BLaER1 treated with 17β-estradiol and CSF1 and Interleukin-3, amounts not matched to agents 10 nM and 100 nM (cell line): ENCODE measurements around the gene ADD3.

ENCODE experiments used
- H3K27ac ChIP-seq, 11 experiments: shearing (Covaris generic); formaldehyde crosslinking; 2 replicates each; pipeline ENCODE4 v1.8.1; 2022
- H3K27me3 ChIP-seq, 11 experiments: shearing (Covaris generic); formaldehyde crosslinking; 2 replicates each; pipeline ENCODE4 v1.8.1; 2022
- H3K36me3 ChIP-seq, 11 experiments: shearing (Covaris generic); formaldehyde crosslinking; 2 replicates each; pipeline ENCODE4 v1.8.1; 2022
- H3K4me1 ChIP-seq, 10 experiments: shearing (Covaris generic); formaldehyde crosslinking; 2 replicates each; pipeline ENCODE4 v1.8.1; 2022
- H3K4me2 ChIP-seq, 11 experiments: shearing (Covaris generic); formaldehyde crosslinking; 2 replicates each; pipeline ENCODE4 v1.8.1; 2022
- H3K4me3 ChIP-seq, 10 experiments: shearing (Covaris generic); formaldehyde crosslinking; 2 replicates each; pipeline ENCODE4 v1.8.1; 2022
- H3K9ac ChIP-seq, 11 experiments: shearing (Covaris generic); formaldehyde crosslinking; 2 replicates each; pipeline ENCODE4 v1.8.1; 2022
- H3K9me3 ChIP-seq, 11 experiments: shearing (Covaris generic); formaldehyde crosslinking; replicated peaks in 1 of 11; 2 replicates each; pipeline ENCODE4 v1.8.1; 2022
- H4K20me1 ChIP-seq, 11 experiments: shearing (Covaris generic); formaldehyde crosslinking; 2 replicates each; pipeline ENCODE4 v1.8.1; 2022
- Cebpa-rat ChIP-seq, 11 experiments: shearing (Covaris generic); IDR thresholded peaks; 2 replicates each; pipeline ENCODE4 v1.8.1; 2022

ADD3 gene

DNA sequence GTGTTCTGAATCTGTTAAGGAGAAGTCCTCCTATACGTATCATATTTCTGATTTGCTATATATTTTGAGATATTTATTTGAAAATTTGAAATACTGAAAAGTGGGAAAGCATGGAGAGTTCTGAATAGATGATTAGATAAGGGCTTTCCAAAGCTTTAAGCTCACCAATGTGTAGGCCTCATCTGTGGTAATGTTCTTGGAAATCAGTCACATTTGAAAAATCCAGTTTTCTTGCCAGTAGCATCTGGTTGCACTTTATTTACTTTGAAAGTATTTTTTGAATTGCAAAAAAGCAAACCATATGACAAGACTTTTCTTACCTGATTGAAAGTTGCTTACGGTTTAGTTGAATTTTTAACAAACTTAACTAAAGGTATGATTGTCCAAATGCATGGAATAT, 21.7 kb downstream of the ADD3 start:
- peaks cover 10 to 35% (median 16%) of the 10 kb centered on the region in 10 experiments for H3K4me1 ChIP-seq
- no peak overlapping the region for H3K4me3 ChIP-seq
- no peaks in the 10 kb centered on the region for H3K9me3 ChIP-seq
- H4K20me1 ChIP-seq = peaks cover 0 to 64% (median 8%) of the 10 kb centered on the region in 11 experiments; a peak in 11 of 22 replicates
- H3K27ac ChIP-seq = no peak overlapping the region
- no peak overlapping the region for H3K4me2 ChIP-seq
- TF ChIP-seq Cebpa-rat (IDR thresholded peaks at IDR 0.05) = no peak
- H3K27me3 ChIP-seq = no peaks in the 10 kb centered on the region
- no peak overlapping the region for H3K9ac ChIP-seq
- peaks cover 0 to 18% (median 0%) of the 10 kb centered on the region in 11 experiments; a peak in 6 of 22 replicates for H3K36me3 ChIP-seq

DNA sequence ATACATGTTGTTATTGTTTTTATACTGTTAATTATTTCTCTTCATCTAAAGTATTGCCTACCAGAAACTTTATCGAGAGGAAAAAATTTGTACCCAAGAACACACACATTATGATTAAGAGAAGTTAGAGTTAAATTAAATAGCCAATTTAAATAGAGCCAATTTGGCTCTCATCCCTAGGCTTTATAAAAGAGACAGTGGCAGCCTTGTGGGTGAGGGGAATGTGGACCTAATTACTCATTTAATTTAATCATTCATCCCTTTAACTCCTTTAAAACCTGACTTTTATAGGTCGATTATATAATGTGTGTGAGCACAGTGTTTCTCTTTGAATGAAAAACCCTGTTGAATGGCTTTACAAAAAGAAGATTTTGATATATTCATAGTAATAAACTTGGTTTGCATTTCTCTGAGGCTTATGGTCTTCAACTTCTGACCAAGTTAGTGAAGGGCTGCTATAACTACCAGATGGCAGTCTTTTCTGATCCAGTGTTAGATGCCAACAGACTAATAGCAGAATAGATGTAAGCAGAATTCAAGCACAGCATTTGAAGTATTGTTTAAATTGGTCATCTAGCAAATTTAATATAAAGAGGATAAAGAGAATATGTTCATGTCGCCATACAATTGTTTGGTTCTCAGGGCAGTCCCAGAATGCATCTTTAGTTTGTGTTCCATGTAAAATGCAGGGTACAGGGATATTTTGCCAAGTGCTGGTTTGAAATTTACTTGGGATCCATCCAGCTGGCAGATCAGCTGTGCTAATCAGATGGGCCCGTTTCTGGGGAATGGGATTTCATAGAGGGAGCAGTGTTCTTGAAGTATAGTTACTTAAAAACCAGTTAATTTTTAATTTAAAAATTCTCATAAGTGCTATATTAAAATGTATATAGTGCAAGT, 25.3 kb downstream of the ADD3 start:
- Histone ChIP-seq H3K27me3 (no peaks in the 10 kb centered on the region), H3K9ac (no peak overlapping the region; a peak in 1 of 22 replicates), H3K4me2 (peak overlapping the region in 8 of 11 experiments; percentile 7 to 48 (median 30); a peak in 11 of 22 replicates), H3K9me3 (no peaks in the 10 kb centered on the region), H3K4me1 (peaks cover 30 to 70% (median 46%) of the 10 kb centered on the region in 10 experiments), H3K27ac (no peak overlapping the region), H4K20me1 (peaks cover 0 to 62% (median 8%) of the 10 kb centered on the region in 11 experiments; a peak in 11 of 22 replicates), H3K4me3 (no peak overlapping the region), H3K36me3 (peaks cover 0 to 23% (median 0%) of the 10 kb centered on the region in 11 experiments; a peak in 6 of 22 replicates)
- TF ChIP-seq Cebpa-rat (IDR thresholded peaks at IDR 0.05) = no peak

DNA sequence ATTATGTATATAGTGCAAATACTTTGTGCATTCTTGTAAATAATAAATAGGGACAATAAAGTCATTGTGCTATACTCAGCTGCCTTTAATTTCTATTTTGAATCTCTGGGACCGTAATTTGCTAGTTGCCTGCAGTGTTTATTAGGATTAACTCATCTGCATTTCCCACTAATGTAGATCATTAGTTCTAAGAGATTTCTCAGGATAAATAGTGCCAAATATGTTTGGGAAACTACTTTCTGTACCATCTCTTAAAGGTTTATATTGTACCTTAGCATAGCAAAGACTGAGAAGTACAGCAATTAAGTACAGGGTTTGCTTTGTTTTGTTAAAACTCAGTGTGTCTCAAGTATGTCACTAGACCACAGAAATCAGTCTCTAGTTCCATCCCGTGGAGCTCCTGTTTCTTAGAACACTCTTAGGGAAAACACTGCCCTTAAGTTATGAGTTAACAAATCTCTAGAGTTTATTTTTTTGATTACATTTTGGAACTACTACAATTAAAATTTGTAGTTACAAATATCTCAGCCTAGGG, 26.0 kb downstream of the ADD3 start:
- Histone ChIP-seq H3K27me3 (no peaks in the 10 kb centered on the region), H3K4me2 (peak overlapping the region in 4 of 11 experiments; percentile 13 to 48 (median 23); a peak in 5 of 22 replicates), H3K27ac (no peak overlapping the region; a peak in 1 of 22 replicates), H3K4me1 (peaks cover 31 to 74% (median 47%) of the 10 kb centered on the region in 10 experiments), H4K20me1 (peaks cover 0 to 57% (median 8%) of the 10 kb centered on the region in 11 experiments; a peak in 11 of 22 replicates), H3K9me3 (no peaks in the 10 kb centered on the region), H3K4me3 (no peak overlapping the region), H3K9ac (no peak overlapping the region), H3K36me3 (peaks cover 0 to 23% (median 0%) of the 10 kb centered on the region in 11 experiments; a peak in 6 of 22 replicates)
- TF ChIP-seq Cebpa-rat (IDR thresholded peaks at IDR 0.05) = no peak

DNA sequence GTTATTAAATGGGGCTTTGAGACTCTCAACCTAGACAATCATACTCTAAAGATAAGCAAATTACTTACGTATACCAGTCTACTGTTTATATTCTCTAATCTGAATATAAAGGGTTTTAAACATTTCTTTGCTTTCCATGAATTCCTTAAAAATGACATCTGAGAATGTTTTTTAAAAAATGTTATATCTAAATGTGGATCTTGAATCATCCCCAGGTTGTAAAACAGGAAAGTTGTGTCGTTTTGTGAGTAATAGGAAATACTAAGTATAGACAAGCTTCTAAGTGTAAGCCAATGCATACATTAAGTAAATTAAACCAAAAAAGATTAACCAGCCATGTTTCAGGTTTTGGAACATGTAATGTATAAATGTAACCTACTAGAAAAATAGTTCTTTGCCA, 26.8 kb downstream of the ADD3 start:
- no peak for TF ChIP-seq Cebpa-rat (IDR thresholded peaks at IDR 0.05)
- no peaks in the 10 kb centered on the region for H3K27me3 ChIP-seq
- no peak overlapping the region for H3K27ac ChIP-seq
- H3K4me1 ChIP-seq = peaks cover 31 to 82% (median 47%) of the 10 kb centered on the region in 10 experiments
- H3K9ac ChIP-seq = no peak overlapping the region
- H3K4me2 ChIP-seq = peak overlapping the region in 8 of 11 experiments; percentile 21 to 89 (median 58); a peak in 12 of 22 replicates
- H3K4me3 ChIP-seq = no peak overlapping the region
- no peaks in the 10 kb centered on the region for H3K9me3 ChIP-seq
- peaks cover 0 to 21% (median 0%) of the 10 kb centered on the region in 11 experiments; a peak in 6 of 22 replicates for H3K36me3 ChIP-seq
- peaks cover 0 to 57% (median 8%) of the 10 kb centered on the region in 11 experiments; a peak in 12 of 22 replicates for H4K20me1 ChIP-seq

GRCh38 chr10:110035070-110035921, 27.5 kb downstream of the ADD3 start:
- Histone ChIP-seq H3K9me3 (no peaks in the 10 kb centered on the region), H3K4me3 (no peak overlapping the region), H3K36me3 (peaks cover 0 to 19% (median 0%) of the 10 kb centered on the region in 11 experiments; a peak in 6 of 22 replicates), H3K27me3 (no peaks in the 10 kb centered on the region), H3K4me2 (peak overlapping the region in 10 of 11 experiments; percentile 19 to 89 (median 58); a peak in 14 of 22 replicates), H4K20me1 (peaks cover 0 to 63% (median 14%) of the 10 kb centered on the region in 11 experiments; a peak in 12 of 22 replicates), H3K27ac (0 out of 22 replicates have a peak overlapping the region, but pooled peaks of 1 of the 11 experiments have one; percentile 18), H3K9ac (no peak overlapping the region), H3K4me1 (peaks cover 31 to 86% (median 47%) of the 10 kb centered on the region in 10 experiments)
- no peak for TF ChIP-seq Cebpa-rat (IDR thresholded peaks at IDR 0.05)

DNA sequence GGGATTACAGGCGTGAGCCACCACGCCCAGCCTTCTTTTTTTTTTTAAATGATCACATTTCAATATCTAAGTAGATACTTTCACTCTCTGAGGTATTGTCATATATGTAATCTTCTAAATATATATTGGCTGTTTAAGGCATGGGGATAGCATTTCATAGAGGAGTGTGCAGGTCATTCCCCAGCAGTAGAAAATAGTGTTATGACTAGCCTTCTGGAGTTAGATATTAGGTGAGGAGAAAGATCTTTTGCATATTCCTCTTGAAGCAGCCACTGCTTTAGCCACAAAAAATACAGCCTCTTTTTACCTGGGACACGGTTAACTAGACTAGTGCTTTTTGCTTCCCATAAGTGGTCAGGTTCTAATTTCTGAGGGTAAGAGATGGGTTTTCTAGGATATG, 28.9 kb downstream of the ADD3 start:
- peaks cover 0 to 8% (median 0%) of the 10 kb centered on the region in 11 experiments; a peak in 1 of 22 replicates for H3K36me3 ChIP-seq
- H3K4me1 ChIP-seq = peaks cover 31 to 77% (median 46%) of the 10 kb centered on the region in 10 experiments
- H3K27me3 ChIP-seq = no peaks in the 10 kb centered on the region
- 0 out of 20 replicates have a peak overlapping the region, but pooled peaks of 1 of the 10 experiments have one; percentile 14 for H3K4me3 ChIP-seq
- peak overlapping the region in 8 of 11 experiments; percentile 17 to 66 (median 42); a peak in 9 of 22 replicates for H3K9ac ChIP-seq
- H3K27ac ChIP-seq = peak overlapping the region in 9 of 11 experiments; percentile 10 to 59 (median 44); a peak in 14 of 22 replicates
- H3K9me3 ChIP-seq = no peaks in the 10 kb centered on the region
- no peak for TF ChIP-seq Cebpa-rat (IDR thresholded peaks at IDR 0.05)
- peak overlapping the region; percentile 51 to 89 (median 70) for H3K4me2 ChIP-seq
- peaks cover 0 to 57% (median 14%) of the 10 kb centered on the region in 11 experiments; a peak in 12 of 22 replicates for H4K20me1 ChIP-seq

DNA sequence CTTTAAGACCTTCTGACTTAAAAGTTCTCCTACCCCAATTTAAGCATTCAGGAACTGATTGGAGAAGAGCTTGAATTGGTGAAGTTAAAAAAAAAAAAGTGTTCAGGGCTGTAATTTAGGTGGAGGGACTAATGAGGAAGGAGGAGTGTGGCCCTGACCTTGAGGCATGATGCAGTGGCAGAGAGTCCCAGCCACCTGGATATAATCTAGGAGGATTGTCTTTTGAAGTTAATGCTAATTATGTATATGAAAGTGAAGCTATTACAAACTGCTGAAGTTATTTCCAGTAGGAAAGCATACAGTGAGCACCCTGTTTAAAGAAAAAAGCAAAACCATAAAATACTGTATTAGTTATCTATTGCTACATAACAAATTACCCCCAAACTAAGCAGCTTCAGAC, 31.5 kb downstream of the ADD3 start:
- peaks cover 21 to 53% (median 32%) of the 10 kb centered on the region in 10 experiments for H3K4me1 ChIP-seq
- TF ChIP-seq Cebpa-rat (IDR thresholded peaks at IDR 0.05) = no peak
- peaks cover 0 to 19% (median 0%) of the 10 kb centered on the region in 11 experiments; a peak in 3 of 22 replicates for H3K36me3 ChIP-seq
- 0 out of 22 replicates have a peak overlapping the region, but pooled peaks of 1 of the 11 experiments have one; percentile 13 for H3K4me2 ChIP-seq
- H4K20me1 ChIP-seq = peaks cover 0 to 38% (median 6%) of the 10 kb centered on the region in 11 experiments; a peak in 7 of 22 replicates
- no peak overlapping the region for H3K27ac ChIP-seq
- no peaks in the 10 kb centered on the region for H3K27me3 ChIP-seq
- peaks cover 0 to 5% (median 0%) of the 10 kb centered on the region in 11 experiments; a peak in 7 of 22 replicates for H3K9me3 ChIP-seq
- no peak overlapping the region for H3K4me3 ChIP-seq
- H3K9ac ChIP-seq = no peak overlapping the region

DNA sequence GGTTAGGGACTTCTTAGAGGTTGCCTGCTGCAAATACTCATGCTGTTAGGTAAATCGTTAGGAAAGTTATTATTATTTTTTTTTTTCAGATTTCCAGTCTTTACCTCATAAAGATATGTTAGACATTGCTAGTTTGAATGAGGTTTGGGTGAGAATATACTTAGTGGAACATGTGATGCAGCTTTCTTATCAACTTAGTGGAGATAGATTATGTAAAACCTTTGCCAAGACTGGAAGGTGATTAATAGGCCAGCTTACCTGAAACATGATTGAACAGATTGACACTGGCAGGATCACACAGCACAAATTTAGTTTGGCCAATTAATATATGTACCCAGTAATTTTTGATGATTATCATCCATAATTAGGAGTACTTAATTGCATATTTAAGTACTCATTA, 32.3 kb downstream of the ADD3 start:
- H3K27ac ChIP-seq = no peak overlapping the region
- peaks cover 0 to 26% (median 0%) of the 10 kb centered on the region in 11 experiments; a peak in 3 of 22 replicates for H3K36me3 ChIP-seq
- H3K9ac ChIP-seq = no peak overlapping the region
- no peak for TF ChIP-seq Cebpa-rat (IDR thresholded peaks at IDR 0.05)
- H3K4me1 ChIP-seq = peaks cover 21 to 44% (median 29%) of the 10 kb centered on the region in 10 experiments
- no peak overlapping the region for H3K4me2 ChIP-seq
- no peaks in the 10 kb centered on the region for H3K27me3 ChIP-seq
- peaks cover 0 to 10% (median 4%) of the 10 kb centered on the region in 11 experiments; a peak in 9 of 22 replicates for H3K9me3 ChIP-seq
- peaks cover 0 to 35% (median 6%) of the 10 kb centered on the region in 11 experiments; a peak in 7 of 22 replicates for H4K20me1 ChIP-seq
- H3K4me3 ChIP-seq = no peak overlapping the region
